ENCODE measurements around the gene SGTB.
A peak's percentile ranks its signal among the peaks of the same experiment; 100 is the strongest.

Gene SGTB, protein sequence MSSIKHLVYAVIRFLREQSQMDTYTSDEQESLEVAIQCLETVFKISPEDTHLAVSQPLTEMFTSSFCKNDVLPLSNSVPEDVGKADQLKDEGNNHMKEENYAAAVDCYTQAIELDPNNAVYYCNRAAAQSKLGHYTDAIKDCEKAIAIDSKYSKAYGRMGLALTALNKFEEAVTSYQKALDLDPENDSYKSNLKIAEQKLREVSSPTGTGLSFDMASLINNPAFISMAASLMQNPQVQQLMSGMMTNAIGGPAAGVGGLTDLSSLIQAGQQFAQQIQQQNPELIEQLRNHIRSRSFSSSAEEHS
- 157 reads per million, percentile 90 among the genes with 10 or more reads in this experiment for total RNA-seq

DNA sequence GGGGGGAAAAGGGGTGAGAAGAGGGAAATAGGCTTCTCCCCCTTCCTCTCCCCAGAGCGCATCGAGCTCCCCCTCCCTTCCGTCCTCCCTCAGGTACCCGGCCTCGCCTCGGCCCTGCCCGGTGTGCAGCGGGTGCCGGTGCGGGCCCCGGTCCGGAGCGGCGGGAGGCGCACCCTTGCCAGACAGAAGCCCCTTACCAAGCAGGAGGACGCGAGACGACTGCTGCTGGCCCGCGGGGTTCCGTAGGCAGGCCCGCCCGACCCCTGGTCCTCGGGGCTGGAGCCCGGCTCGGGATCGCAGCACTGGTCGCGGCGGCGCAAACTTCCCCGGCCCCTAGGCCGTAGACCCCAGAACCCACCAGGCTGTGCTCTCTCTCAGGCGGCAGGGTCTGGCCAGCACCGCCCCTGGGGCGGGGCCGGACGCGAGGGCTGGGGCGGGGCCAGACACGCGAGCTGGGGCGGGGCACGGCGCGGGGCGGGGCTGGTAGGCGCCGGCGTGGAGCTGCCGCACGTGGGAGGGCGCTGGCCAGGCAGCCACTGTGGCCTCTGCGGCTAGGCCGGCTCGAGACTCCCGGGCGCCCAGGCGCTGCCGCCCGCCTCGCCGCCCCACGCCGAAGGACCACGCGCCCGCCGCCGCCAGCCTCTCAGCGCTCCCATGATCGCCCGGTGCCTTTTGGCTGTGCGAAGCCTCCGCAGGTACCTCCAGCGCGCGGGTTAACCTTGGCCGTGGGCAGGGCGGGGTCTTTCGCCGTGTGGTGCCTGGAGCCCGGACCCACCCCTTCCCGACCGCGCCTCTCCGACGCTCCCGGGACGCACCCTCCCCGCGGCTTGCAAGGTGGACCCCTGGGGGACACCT is at the start of gene SGTB, which contains the start of gene NLN:
Gene SGTB, minus strand, starts transcription at position 390 of the 855 bp plus-strand sequence. CDS start 1,302 bp downstream, outside the sequence.
Gene NLN, plus strand, starts transcription at position 486 of the 855 bp plus-strand sequence. Its CDS starts 169 bp downstream, at position 655.
- peak; percentile 80 for DNase-seq

- no peak for DNase-seq
These were observed 49.4 kb upstream of the SGTB start for GRCh38 chr5:65771266-65771665.

- no peak for DNase-seq
These were observed 47.6 kb upstream of the SGTB start for GRCh38 chr5:65769539-65769938.

DNA sequence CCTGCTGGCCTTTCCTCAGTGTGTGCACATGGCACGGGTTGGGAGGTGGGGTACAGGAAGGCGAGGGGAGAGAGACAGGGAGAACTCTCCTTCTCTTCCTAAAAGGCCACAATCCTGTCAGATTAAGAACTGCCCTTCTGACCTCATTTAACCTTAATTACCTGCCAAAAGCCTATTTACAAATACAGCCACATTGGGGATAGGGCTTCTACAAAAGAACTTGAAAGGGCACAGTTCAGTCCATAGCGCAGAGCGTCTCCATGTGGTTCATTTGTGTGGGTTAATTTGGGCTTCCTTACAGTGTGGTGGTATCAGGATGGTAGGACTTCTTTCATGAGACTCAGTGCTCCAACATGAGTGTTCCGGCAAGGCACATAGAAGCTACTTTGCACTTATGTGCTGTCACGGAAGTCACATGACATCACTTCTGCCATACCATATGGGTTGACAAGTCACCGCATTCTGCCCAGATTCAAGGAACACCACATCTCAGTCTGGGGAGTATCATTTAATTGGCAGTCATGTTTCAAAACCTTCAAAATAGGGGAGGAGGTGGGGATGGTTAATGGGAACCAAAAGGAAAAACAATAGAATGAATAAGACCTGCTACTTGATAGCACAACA is 46.9 kb upstream of the SGTB start:
- DNase-seq, result no peak

GRCh38 chr5:65767565-65767964 is 45.7 kb upstream of the SGTB start:
- no peak for DNase-seq

- DNase-seq, result no peak
These were observed 44.9 kb upstream of the SGTB start for GRCh38 chr5:65766781-65767180.

DNA sequence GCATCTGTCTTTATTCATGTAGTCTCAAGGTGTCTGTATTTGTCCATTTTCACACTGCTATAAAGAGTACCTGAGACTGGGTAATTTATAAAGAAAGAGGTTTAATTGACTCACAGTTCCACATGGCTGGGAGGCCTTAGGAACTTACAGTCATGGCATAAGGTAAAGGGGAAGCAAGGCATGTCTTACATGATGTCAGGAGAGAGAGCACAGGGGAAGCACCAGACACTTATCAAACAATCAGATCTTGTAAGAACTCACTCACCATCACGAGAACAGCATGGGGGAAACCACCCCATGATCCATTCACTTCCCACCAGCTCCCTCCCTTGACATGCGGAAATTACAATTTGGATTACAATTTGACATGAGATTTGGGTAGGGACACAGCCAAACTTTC is 44.3 kb upstream of the SGTB start:
- DNase-seq, result no peak

GRCh38 chr5:65765582-65765981 is 43.7 kb upstream of the SGTB start:
- no peak for DNase-seq

DNA sequence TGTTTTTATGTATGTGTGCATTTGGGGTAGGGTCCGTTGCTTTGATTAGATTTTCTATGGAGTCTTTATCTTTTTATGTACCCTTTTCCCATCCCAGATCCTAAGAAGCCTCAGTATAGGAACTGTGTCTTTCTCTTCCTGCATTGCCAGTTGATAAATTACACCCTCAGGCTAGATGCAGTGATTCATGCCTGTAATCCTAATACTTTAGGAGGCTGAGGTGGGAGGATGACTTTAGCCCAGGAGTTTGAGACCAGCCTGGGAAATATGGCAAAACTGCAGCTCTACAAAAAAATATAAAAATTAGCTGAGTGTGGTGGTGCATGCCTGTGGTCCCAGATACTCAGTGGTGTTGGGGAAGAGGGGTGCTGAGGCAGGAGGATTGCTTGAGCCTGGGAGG is 40.3 kb upstream of the SGTB start:
- DNase-seq, result no peak

DNA sequence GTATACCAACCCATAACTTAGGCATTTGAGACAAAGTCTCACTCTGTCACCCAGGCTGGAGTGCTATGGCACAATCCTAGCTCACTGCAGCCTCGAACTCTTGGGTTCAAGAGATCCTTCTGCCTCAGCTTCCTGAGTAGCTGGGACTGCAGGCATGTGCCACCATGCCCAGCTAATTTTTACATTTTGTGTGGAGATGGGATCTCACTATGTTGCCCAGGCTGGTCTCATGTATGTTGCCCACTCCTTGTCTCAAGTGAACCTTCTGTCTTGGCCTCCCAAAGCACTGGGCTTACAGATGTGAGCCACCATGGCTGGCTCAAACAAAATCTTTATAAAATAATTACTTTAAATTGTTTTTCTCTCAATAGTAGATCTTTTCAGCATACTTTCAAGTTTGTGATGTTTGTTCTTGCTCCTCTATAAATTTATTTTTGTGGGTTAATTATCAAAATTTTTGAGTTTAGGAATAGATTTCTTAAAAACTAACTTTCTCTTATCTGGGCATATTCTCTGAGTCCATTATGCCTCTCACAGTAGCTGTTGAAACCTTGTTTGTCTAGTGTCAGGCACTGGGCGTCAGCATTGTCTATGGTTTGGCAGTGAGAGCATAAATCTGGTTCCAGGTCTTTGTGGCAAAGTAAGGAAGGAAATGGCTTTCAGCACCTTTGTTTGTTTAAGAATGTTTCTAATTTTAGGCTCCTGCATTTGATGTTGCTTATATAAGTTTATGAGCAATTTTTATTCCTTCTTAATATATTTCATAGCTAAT is 38.8 kb upstream of the SGTB start:
- DNase-seq, result peak; percentile 31

DNA sequence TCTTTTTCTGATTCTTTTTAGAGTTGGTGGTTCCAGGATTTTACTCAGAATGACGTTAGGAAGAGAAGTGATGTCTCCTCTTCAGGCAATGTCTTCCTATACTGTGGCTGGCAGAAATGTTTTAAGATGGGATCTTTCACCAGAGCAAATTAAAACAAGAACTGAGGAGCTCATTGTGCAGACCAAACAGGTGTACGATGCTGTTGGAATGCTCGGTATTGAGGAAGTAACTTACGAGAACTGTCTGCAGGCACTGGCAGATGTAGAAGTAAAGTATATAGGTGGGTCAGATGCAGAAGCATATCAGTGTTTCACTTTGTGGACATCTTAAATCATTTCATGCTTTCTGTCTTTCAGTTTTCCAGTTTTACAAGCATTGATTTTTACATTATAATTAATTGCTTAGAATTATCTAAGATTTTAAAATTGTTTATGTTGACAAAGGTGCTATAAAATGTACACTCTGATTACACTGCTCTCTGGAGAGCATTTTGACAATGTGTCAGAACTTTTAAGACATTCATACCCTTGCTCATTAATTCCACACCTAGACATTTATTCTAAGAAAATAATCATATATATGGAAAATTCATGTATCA is 36.7 kb upstream of the SGTB start:
- DNase-seq, result no peak

- DNase-seq, result no peak
These were observed 31.3 kb upstream of the SGTB start for GRCh38 chr5:65753189-65753588.

DNA sequence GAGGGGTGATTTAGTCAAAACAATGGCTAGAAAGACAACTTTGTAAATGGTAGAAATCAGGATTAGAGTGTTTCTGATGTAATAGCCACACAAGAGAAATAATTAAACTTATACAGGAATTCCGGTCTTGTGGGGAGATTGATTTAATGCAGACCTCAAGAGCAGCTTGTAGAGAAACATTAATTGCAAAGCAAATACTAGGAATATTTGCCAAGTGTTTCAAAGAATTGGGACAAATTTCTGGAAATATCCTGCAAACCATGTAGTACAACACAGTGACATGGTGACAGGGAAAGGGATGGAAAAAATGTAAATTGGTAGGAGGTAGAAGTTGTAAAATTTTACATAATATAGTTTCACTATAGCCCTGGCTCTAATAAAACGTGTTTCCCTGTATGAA is 29.0 kb upstream of the SGTB start:
- no peak for DNase-seq

- no peak for DNase-seq
These were observed 28.0 kb upstream of the SGTB start for GRCh38 chr5:65749956-65750355.

DNA sequence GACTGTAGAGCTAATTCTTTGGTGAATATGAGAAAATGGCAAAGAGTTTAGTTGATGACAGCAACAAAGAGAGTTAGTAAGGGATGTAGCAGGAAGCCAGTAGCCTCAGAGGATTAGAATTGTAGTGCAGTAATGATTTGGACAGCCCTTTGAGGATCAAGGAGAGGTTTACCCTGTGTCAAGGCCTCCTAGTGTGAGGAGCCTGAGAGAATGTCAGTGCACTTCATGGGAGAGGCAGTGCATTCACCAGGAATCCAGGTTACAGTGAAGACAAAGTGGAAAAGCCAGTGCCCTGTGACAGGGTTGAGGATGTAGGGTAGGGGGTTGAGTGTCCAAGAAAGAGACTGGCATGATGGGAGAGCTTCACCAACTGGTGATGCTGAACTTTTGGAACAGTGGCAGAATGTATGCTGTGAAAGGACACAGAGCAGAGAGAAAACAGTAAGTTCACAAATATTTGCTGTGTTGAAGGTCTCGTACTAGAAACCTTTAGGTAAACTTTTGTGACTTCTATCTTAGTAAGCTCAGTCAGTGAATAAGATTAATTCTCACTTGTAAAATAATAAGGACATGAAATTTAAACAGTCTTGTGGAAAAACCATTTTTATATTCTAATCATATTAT is 27.4 kb upstream of the SGTB start:
- DNase-seq, result no peak

DNA sequence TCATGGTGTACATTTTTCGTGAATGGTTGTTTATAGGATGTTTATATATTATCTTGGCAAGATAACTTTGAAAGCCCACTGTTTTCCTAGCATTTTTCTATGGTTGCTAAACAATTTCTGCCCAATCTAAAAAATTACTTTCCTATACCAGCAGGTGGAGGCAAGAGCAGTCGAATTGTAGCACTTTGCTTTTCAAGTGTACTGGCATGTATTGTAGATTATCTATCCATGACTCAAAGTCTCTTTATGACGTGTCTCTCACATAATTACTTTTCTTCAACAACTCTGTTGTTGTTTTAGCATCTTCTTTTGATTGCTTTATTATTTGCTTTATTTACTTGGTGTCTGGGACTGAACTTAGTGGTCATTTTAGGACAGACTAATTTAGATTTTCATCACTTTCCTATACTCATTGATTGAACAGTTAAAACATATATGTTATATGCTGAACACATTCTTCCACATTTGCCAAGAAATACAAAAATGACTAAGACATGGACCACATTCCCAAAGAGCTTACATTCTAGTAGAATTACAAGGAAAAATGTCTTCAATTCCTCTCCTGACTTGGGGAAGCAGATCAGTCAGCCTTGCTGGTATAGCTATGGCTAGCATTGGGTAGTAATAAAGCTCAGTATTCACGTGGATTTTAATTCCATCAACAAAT is 20.8 kb upstream of the SGTB start:
- no peak for DNase-seq

GRCh38 chr5:65739162-65739561 is 17.3 kb upstream of the SGTB start:
- no peak for DNase-seq

GRCh38 chr5:65738305-65738704 is 16.4 kb upstream of the SGTB start:
- no peak for DNase-seq

DNA sequence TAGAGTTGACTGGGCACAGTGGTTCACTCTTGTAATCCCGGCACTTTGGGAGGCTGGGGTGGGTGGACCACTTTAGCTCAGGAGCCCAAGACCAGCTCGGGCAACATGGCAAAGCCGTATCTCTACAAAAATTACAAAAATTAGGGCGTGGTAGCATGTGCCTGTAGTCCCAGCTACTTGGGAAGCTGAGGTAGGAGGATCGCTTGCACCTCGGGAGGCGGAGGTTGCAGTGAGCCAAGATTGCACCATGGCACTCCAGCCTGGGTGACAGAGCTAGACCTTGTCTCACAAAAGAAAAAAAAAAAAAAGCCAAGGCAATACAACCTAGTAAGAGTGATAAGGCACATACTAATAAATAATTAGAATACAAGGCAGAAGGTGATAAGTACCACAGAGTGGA is 15.9 kb upstream of the SGTB start:
- no peak for DNase-seq

- no peak for DNase-seq
These were observed 14.1 kb upstream of the SGTB start for GRCh38 chr5:65736011-65736410.

GRCh38 chr5:65734921-65735320 is 13.0 kb upstream of the SGTB start:
- no peak for DNase-seq

Data from effector CD4-positive, alpha-beta T cell (primary cell).